Panc1 (cell line): ENCODE results near the gene MSI2.

Experiments
- POLR2AphosphoS5 ChIP-seq: IDR thresholded peaks from 2 replicates; pipeline ENCODE4 v1.6.1; 2012; ENCODE audit warnings: mild to moderate bottlenecking, low read depth, low read length, moderate library complexity
- TCF7L2 ChIP-seq: IDR thresholded peaks from 2 replicates; pipeline ENCODE4 v1.6.1; 2011; ENCODE audit warnings: mild to moderate bottlenecking, low read depth, low read length, inconsistent platforms
- TF ChIP-seq, protein P1 (sequence below): fragments of 450-650 bp; IDR thresholded peaks from 2 replicates; pipeline ENCODE4 v1.5.1; 2017; ENCODE audit warnings: mild to moderate bottlenecking

- TF ChIP-seq, protein P1, sequence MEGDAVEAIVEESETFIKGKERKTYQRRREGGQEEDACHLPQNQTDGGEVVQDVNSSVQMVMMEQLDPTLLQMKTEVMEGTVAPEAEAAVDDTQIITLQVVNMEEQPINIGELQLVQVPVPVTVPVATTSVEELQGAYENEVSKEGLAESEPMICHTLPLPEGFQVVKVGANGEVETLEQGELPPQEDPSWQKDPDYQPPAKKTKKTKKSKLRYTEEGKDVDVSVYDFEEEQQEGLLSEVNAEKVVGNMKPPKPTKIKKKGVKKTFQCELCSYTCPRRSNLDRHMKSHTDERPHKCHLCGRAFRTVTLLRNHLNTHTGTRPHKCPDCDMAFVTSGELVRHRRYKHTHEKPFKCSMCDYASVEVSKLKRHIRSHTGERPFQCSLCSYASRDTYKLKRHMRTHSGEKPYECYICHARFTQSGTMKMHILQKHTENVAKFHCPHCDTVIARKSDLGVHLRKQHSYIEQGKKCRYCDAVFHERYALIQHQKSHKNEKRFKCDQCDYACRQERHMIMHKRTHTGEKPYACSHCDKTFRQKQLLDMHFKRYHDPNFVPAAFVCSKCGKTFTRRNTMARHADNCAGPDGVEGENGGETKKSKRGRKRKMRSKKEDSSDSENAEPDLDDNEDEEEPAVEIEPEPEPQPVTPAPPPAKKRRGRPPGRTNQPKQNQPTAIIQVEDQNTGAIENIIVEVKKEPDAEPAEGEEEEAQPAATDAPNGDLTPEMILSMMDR: no peak
- TF ChIP-seq TCF7L2 (no peak), POLR2AphosphoS5 (no peak)
Observed at GRCh38 chr17:57662041-57662440, 405.7 kb downstream of the MSI2 start.
